Endothelial cell (in vitro differentiated cells): ENCODE results near the gene CCDC38. TPM values are rescaled to one million over a fixed set of nuclear protein-coding genes. Genes with fewer than 3 reads are reported as not detected.

Source experiments
- DNase-seq: peaks from one replicate; pipeline ENCODE4 v3.0.0; 2021; ENCODE audit warnings: low spot score
- H3K27ac Mint-ChIP-seq: one replicate; pipeline ENCODE4 v1.8.0; 2021; ENCODE audit warnings: mixed read lengths, inconsistent platforms; ENCODE audit not compliant: unreplicated experiment
- H3K27me3 Mint-ChIP-seq: one replicate; pipeline ENCODE4 v1.8.0; 2021; ENCODE audit warnings: mild to moderate bottlenecking, moderate library complexity, mixed read lengths, inconsistent platforms; ENCODE audit not compliant: unreplicated experiment
- H3K36me3 Mint-ChIP-seq: one replicate; pipeline ENCODE4 v1.8.0; 2021; ENCODE audit warnings: mild to moderate bottlenecking, low read depth, mixed read lengths, inconsistent platforms; ENCODE audit not compliant: unreplicated experiment
- H3K4me1 Mint-ChIP-seq: one replicate; pipeline ENCODE4 v1.8.0; 2021; ENCODE audit warnings: mild to moderate bottlenecking, mixed read lengths, inconsistent platforms; ENCODE audit not compliant: unreplicated experiment
- H3K4me3 Mint-ChIP-seq: one replicate; pipeline ENCODE4 v1.8.0; 2021; ENCODE audit warnings: mild to moderate bottlenecking, mixed read lengths, inconsistent platforms; ENCODE audit not compliant: unreplicated experiment
- H3K9me3 Mint-ChIP-seq: one replicate; pipeline ENCODE4 v1.8.0; 2021; ENCODE audit warnings: mixed read lengths, inconsistent platforms; ENCODE audit not compliant: unreplicated experiment
- CTCF ChIP-seq: fragments of 200-600 bp; sonication (generic); IDR thresholded peaks from one replicate; pipeline ENCODE4 v1.5.0; 2021; ENCODE audit warnings: antibody characterized with exemption; ENCODE audit not compliant: unreplicated experiment
- total RNA-seq: library from RNA; stranded (reverse); fragmentation: NEBNext Ultra II Directional; extraction: Animal tissue kit (Norgen Biotek cat#: 25700); gene quantifications from one replicate; pipeline ENCODE4 v1.2.1, GENCODE V29; 2021; ENCODE audit not compliant: unreplicated experiment

The CCDC38 gene
- total RNA-seq, 1 donor from 2014 or later: not detected

GRCh38 chr12:95881331-95881955 lies 61.0 kb downstream of the CCDC38 start:
- no peaks in the 10 kb centered on the region for H3K9me3 Mint-ChIP-seq
- H3K27ac Mint-ChIP-seq: no peak overlapping the region
- no peaks in the 10 kb centered on the region for H3K27me3 Mint-ChIP-seq
- no peak for DNase-seq
- TF ChIP-seq CTCF: no peak
- H3K4me1 Mint-ChIP-seq: peaks cover 6% of the 10 kb centered on the region
- peaks cover 3% of the 10 kb centered on the region for H3K36me3 Mint-ChIP-seq
- no peak overlapping the region for H3K4me3 Mint-ChIP-seq

- no peak overlapping the region for H3K27ac Mint-ChIP-seq
- no peaks in the 10 kb centered on the region for H3K9me3 Mint-ChIP-seq
- H3K27me3 Mint-ChIP-seq: no peaks in the 10 kb centered on the region
- peaks cover 3% of the 10 kb centered on the region for H3K36me3 Mint-ChIP-seq
- H3K4me3 Mint-ChIP-seq: no peak overlapping the region
- H3K4me1 Mint-ChIP-seq: peaks cover 6% of the 10 kb centered on the region
- no peak for DNase-seq
- no peak for TF ChIP-seq CTCF
These were observed 61.5 kb downstream of the CCDC38 start for GRCh38 chr12:95880895-95881294.

- Mint-ChIP-seq H3K4me1 (peaks cover 2% of the 10 kb centered on the region), H3K27ac (no peak overlapping the region), H3K27me3 (no peaks in the 10 kb centered on the region), H3K4me3 (no peak overlapping the region), H3K36me3 (no peaks in the 10 kb centered on the region), H3K9me3 (no peaks in the 10 kb centered on the region)
- DNase-seq: no peak
- no peak for TF ChIP-seq CTCF
These were observed 64.8 kb downstream of the CCDC38 start for GRCh38 chr12:95877622-95878021.

DNA sequence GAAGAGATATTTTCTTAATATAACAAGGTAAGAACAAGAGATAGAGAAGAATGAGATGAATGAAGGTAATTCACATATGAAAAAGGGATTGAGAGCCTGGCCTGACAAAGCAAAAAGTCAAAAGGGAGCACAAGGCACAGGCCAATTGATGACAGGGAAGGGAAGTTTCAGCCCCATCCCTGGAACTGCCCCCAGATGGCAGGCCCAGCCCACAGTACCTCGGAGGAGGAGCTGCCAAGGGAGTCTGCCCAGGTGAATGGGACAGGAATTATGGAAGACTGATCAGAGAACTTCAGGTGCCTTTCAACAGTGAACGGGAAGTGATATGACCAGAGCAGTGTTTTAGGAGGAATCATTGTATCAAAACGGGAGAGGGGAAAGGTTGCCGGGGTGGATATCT lies 68.0 kb downstream of the CCDC38 start:
- Mint-ChIP-seq H3K4me1 (peaks cover 2% of the 10 kb centered on the region), H3K27ac (no peak overlapping the region), H3K4me3 (no peak overlapping the region), H3K36me3 (peaks cover 7% of the 10 kb centered on the region), H3K27me3 (no peaks in the 10 kb centered on the region), H3K9me3 (no peaks in the 10 kb centered on the region)
- no peak for TF ChIP-seq CTCF
- DNase-seq: no peak

DNA sequence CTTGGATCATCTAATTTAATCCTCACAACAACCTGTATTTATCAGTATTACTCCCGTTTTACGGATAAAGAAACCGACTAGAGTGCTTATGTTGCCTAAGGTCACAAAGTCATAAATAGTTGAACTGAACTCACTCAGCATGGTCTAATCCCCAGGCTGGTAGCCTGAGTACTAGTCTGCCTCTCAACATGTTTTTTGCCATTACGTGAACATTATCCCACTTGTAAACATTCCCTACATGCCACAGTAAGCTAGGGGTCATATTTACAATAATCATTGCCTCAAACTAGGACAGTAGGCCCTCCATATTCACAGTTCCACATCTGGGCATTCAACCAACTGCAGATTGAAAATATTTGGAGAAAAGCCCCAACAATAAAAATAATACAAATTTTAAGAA lies 71.5 kb downstream of the CCDC38 start:
- H3K27ac Mint-ChIP-seq: no peak overlapping the region
- H3K4me3 Mint-ChIP-seq: no peak overlapping the region
- no peaks in the 10 kb centered on the region for H3K9me3 Mint-ChIP-seq
- peaks cover 2% of the 10 kb centered on the region for H3K4me1 Mint-ChIP-seq
- no peaks in the 10 kb centered on the region for H3K27me3 Mint-ChIP-seq
- no peak for TF ChIP-seq CTCF
- H3K36me3 Mint-ChIP-seq: peaks cover 7% of the 10 kb centered on the region
- DNase-seq: no peak
